Measurements from ENCODE around the gene NME2.
A peak's percentile ranks its signal among the peaks of the same experiment; 100 is the strongest.
"Not testable (repeated sequence)": the region's sequence is repeated elsewhere in the genome, so short reads cannot be mapped to it uniquely, and the experiment has no call there.

NME2 gene

GRCh38 chr17:51169340-51169739 lies 3.1 kb downstream of the NME2 start:
- Histone ChIP-seq H3K27me3 (ENCODE audit: control insufficient read depth in 1 of 2, insufficient read depth in 2 of 2, low read length in 2 of 2) (no peaks in the 10 kb centered on the region), H3K4me1 (ENCODE audit: control insufficient read depth in 1 of 2, insufficient read depth in 2 of 2, low read length in 2 of 2) (peaks cover 8 to 21% of the 10 kb centered on the region in 2 donors), H3K36me3 (ENCODE audit: control insufficient read depth in 1 of 2, insufficient read depth in 2 of 2, low read length in 2 of 2) (peaks cover 10 to 44% of the 10 kb centered on the region in 2 donors), H3K9ac (ENCODE audit: low read depth in 1 of 2, low read length in 2 of 2) (no peak overlapping the region), H3K27ac (ENCODE audit: low read depth, low read length) (no peak overlapping the region), H3K4me3 (ENCODE audit: low read depth in 1 of 2, low read length in 2 of 2) (no peak overlapping the region), H3K9me3 (ENCODE audit: control insufficient read depth in 1 of 2, low read length in 2 of 2) (no peaks in the 10 kb centered on the region)

- Histone ChIP-seq H3K4me1 (ENCODE audit: control insufficient read depth in 1 of 2, insufficient read depth in 2 of 2, low read length in 2 of 2) (peaks cover 1 to 14% of the 10 kb centered on the region in 2 donors), H3K36me3 (ENCODE audit: control insufficient read depth in 1 of 2, insufficient read depth in 2 of 2, low read length in 2 of 2) (peaks cover 10 to 44% of the 10 kb centered on the region in 2 donors), H3K9ac (ENCODE audit: low read depth in 1 of 2, low read length in 2 of 2) (no peak overlapping the region), H3K4me3 (ENCODE audit: low read depth in 1 of 2, low read length in 2 of 2) (no peak overlapping the region), H3K9me3 (ENCODE audit: control insufficient read depth in 1 of 2, low read length in 2 of 2) (no peaks in the 10 kb centered on the region), H3K27ac (ENCODE audit: low read depth, low read length) (no peak overlapping the region), H3K27me3 (ENCODE audit: control insufficient read depth in 1 of 2, insufficient read depth in 2 of 2, low read length in 2 of 2) (no peaks in the 10 kb centered on the region)
Observed at GRCh38 chr17:51170736-51171135, 4.5 kb downstream of the NME2 start.

GRCh38 chr17:51172030-51172429 lies 5.8 kb downstream of the NME2 start:
- H3K27ac ChIP-seq (ENCODE audit: low read depth, low read length), result not testable (repeated sequence)

GRCh38 chr17:51180486-51180885 lies 14.3 kb downstream of the NME2 start:
- no peak overlapping the region for H3K27ac ChIP-seq (ENCODE audit: low read depth, low read length)
- H3K9ac ChIP-seq (ENCODE audit: low read depth in 1 of 2, low read length in 2 of 2), result no peak overlapping the region
- H3K27me3 ChIP-seq (ENCODE audit: control insufficient read depth in 1 of 2, insufficient read depth in 2 of 2, low read length in 2 of 2), result no peaks in the 10 kb centered on the region
- no peaks in the 10 kb centered on the region for H3K4me1 ChIP-seq (ENCODE audit: control insufficient read depth in 1 of 2, insufficient read depth in 2 of 2, low read length in 2 of 2)
- peaks cover 11 to 25% of the 10 kb centered on the region in 2 donors for H3K36me3 ChIP-seq (ENCODE audit: control insufficient read depth in 1 of 2, insufficient read depth in 2 of 2, low read length in 2 of 2)
- no peaks in the 10 kb centered on the region for H3K9me3 ChIP-seq (ENCODE audit: control insufficient read depth in 1 of 2, low read length in 2 of 2)
- no peak overlapping the region for H3K4me3 ChIP-seq (ENCODE audit: low read depth in 1 of 2, low read length in 2 of 2)

More at GRCh38 chr17:51172030-51172429, 5.8 kb downstream of the NME2 start:
- not testable (repeated sequence) for H3K9me3 ChIP-seq (ENCODE audit: control insufficient read depth in 1 of 2, low read length in 2 of 2); H3K27me3 ChIP-seq (ENCODE audit: control insufficient read depth in 1 of 2, insufficient read depth in 2 of 2, low read length in 2 of 2); H3K9ac ChIP-seq (ENCODE audit: low read depth in 1 of 2, low read length in 2 of 2); H3K4me3 ChIP-seq (ENCODE audit: low read depth in 1 of 2, low read length in 2 of 2)
- peaks cover 11 to 44% of the 10 kb centered on the region in 2 donors for H3K36me3 ChIP-seq (ENCODE audit: control insufficient read depth in 1 of 2, insufficient read depth in 2 of 2, low read length in 2 of 2)
- H3K4me1 ChIP-seq (ENCODE audit: control insufficient read depth in 1 of 2, insufficient read depth in 2 of 2, low read length in 2 of 2), result peaks cover 0 to 13% of the 10 kb centered on the region in 2 donors

GRCh38 chr17:51184124-51184523 lies 17.9 kb downstream of the NME2 start:
- no peak overlapping the region for H3K27ac ChIP-seq (ENCODE audit: low read depth, low read length)
- H3K27me3 ChIP-seq (ENCODE audit: control insufficient read depth in 1 of 2, insufficient read depth in 2 of 2, low read length in 2 of 2), result no peaks in the 10 kb centered on the region
- no peak overlapping the region for H3K9ac ChIP-seq (ENCODE audit: low read depth in 1 of 2, low read length in 2 of 2)
- peaks cover 8 to 30% of the 10 kb centered on the region in 2 donors for H3K36me3 ChIP-seq (ENCODE audit: control insufficient read depth in 1 of 2, insufficient read depth in 2 of 2, low read length in 2 of 2)
- H3K4me1 ChIP-seq (ENCODE audit: control insufficient read depth in 1 of 2, insufficient read depth in 2 of 2, low read length in 2 of 2), result no peaks in the 10 kb centered on the region
- no peaks in the 10 kb centered on the region for H3K9me3 ChIP-seq (ENCODE audit: control insufficient read depth in 1 of 2, low read length in 2 of 2)
- H3K4me3 ChIP-seq (ENCODE audit: low read depth in 1 of 2, low read length in 2 of 2), result no peak overlapping the region

GRCh38 chr17:51185763-51186332 lies 19.6 kb downstream of the NME2 start:
- Histone ChIP-seq H3K27ac (ENCODE audit: low read depth, low read length) (no peak overlapping the region), H3K9me3 (ENCODE audit: control insufficient read depth in 1 of 2, low read length in 2 of 2) (no peaks in the 10 kb centered on the region), H3K4me3 (ENCODE audit: low read depth in 1 of 2, low read length in 2 of 2) (no peak overlapping the region), H3K4me1 (ENCODE audit: control insufficient read depth in 1 of 2, insufficient read depth in 2 of 2, low read length in 2 of 2) (peaks cover 0 to 4% of the 10 kb centered on the region in 2 donors), H3K27me3 (ENCODE audit: control insufficient read depth in 1 of 2, insufficient read depth in 2 of 2, low read length in 2 of 2) (no peaks in the 10 kb centered on the region), H3K9ac (ENCODE audit: low read depth in 1 of 2, low read length in 2 of 2) (no peak overlapping the region), H3K36me3 (ENCODE audit: control insufficient read depth in 1 of 2, insufficient read depth in 2 of 2, low read length in 2 of 2) (peaks cover 13 to 30% of the 10 kb centered on the region in 2 donors)

GRCh38 chr17:51188271-51188833 lies 22.1 kb downstream of the NME2 start:
- Histone ChIP-seq H3K27ac (ENCODE audit: low read depth, low read length) (no peak overlapping the region), H3K36me3 (ENCODE audit: control insufficient read depth in 1 of 2, insufficient read depth in 2 of 2, low read length in 2 of 2) (peaks cover 26 to 32% of the 10 kb centered on the region in 2 donors)

GRCh38 chr17:51189162-51189561 lies 23.0 kb downstream of the NME2 start:
- Histone ChIP-seq H3K27me3 (ENCODE audit: control insufficient read depth in 1 of 2, insufficient read depth in 2 of 2, low read length in 2 of 2) (no peaks in the 10 kb centered on the region), H3K9ac (ENCODE audit: low read depth in 1 of 2, low read length in 2 of 2) (no peak overlapping the region), H3K27ac (ENCODE audit: low read depth, low read length) (no peak overlapping the region), H3K9me3 (ENCODE audit: control insufficient read depth in 1 of 2, low read length in 2 of 2) (no peaks in the 10 kb centered on the region), H3K4me1 (ENCODE audit: control insufficient read depth in 1 of 2, insufficient read depth in 2 of 2, low read length in 2 of 2) (peaks cover 0 to 4% of the 10 kb centered on the region in 2 donors), H3K36me3 (ENCODE audit: control insufficient read depth in 1 of 2, insufficient read depth in 2 of 2, low read length in 2 of 2) (peaks cover 29 to 36% of the 10 kb centered on the region in 2 donors), H3K4me3 (ENCODE audit: low read depth in 1 of 2, low read length in 2 of 2) (no peak overlapping the region)

More at GRCh38 chr17:51188271-51188833, 22.1 kb downstream of the NME2 start:
- Histone ChIP-seq H3K9ac (ENCODE audit: low read depth in 1 of 2, low read length in 2 of 2) (no peak overlapping the region), H3K4me3 (ENCODE audit: low read depth in 1 of 2, low read length in 2 of 2) (no peak overlapping the region), H3K9me3 (ENCODE audit: control insufficient read depth in 1 of 2, low read length in 2 of 2) (no peaks in the 10 kb centered on the region), H3K4me1 (ENCODE audit: control insufficient read depth in 1 of 2, insufficient read depth in 2 of 2, low read length in 2 of 2) (peaks cover 0 to 4% of the 10 kb centered on the region in 2 donors), H3K27me3 (ENCODE audit: control insufficient read depth in 1 of 2, insufficient read depth in 2 of 2, low read length in 2 of 2) (no peaks in the 10 kb centered on the region)

GRCh38 chr17:51189628-51190027 lies 23.4 kb downstream of the NME2 start:
- H3K4me3 ChIP-seq (ENCODE audit: low read depth in 1 of 2, low read length in 2 of 2), result no peak overlapping the region
- peak overlapping the region; percentile 5 for H3K27ac ChIP-seq (ENCODE audit: low read depth, low read length)
- H3K9me3 ChIP-seq (ENCODE audit: control insufficient read depth in 1 of 2, low read length in 2 of 2), result no peaks in the 10 kb centered on the region
- H3K36me3 ChIP-seq (ENCODE audit: control insufficient read depth in 1 of 2, insufficient read depth in 2 of 2, low read length in 2 of 2), result peaks cover 24 to 38% of the 10 kb centered on the region in 2 donors
- peak overlapping the region in 1 of 2 donors; percentile 19 for H3K9ac ChIP-seq (ENCODE audit: low read depth in 1 of 2, low read length in 2 of 2)
- H3K27me3 ChIP-seq (ENCODE audit: control insufficient read depth in 1 of 2, insufficient read depth in 2 of 2, low read length in 2 of 2), result no peaks in the 10 kb centered on the region
- H3K4me1 ChIP-seq (ENCODE audit: control insufficient read depth in 1 of 2, insufficient read depth in 2 of 2, low read length in 2 of 2), result peaks cover 0 to 4% of the 10 kb centered on the region in 2 donors

- Histone ChIP-seq H3K27me3 (ENCODE audit: control insufficient read depth in 1 of 2, insufficient read depth in 2 of 2, low read length in 2 of 2) (no peaks in the 10 kb centered on the region), H3K36me3 (ENCODE audit: control insufficient read depth in 1 of 2, insufficient read depth in 2 of 2, low read length in 2 of 2) (peaks cover 31 to 52% of the 10 kb centered on the region in 2 donors), H3K9ac (ENCODE audit: low read depth in 1 of 2, low read length in 2 of 2) (no peak overlapping the region), H3K27ac (ENCODE audit: low read depth, low read length) (no peak overlapping the region), H3K4me3 (ENCODE audit: low read depth in 1 of 2, low read length in 2 of 2) (no peak overlapping the region), H3K9me3 (ENCODE audit: control insufficient read depth in 1 of 2, low read length in 2 of 2) (no peaks in the 10 kb centered on the region), H3K4me1 (ENCODE audit: control insufficient read depth in 1 of 2, insufficient read depth in 2 of 2, low read length in 2 of 2) (peaks cover 0 to 4% of the 10 kb centered on the region in 2 donors)
Observed at GRCh38 chr17:51191895-51192294, 25.7 kb downstream of the NME2 start.

Measured in duodenal mucosa (tissue), 2 donors.